Sigmoid colon (tissue), 7 donors: ENCODE data around the gene MTCL1. TPM values are rescaled to one million over a fixed set of nuclear protein-coding genes. Genes with fewer than 3 reads are reported as not detected.
A peak's percentile ranks its signal among the peaks of the same experiment; 100 is the strongest.

Source experiments
- DNase-seq: peaks from one replicate; pipeline ENCODE4 v3.0.0-alpha.2; 2019
- H3K27ac ChIP-seq, 4 donors: fragments of 200-600 bp; sonication (generic); one replicate each; pipeline ENCODE4 v1.5.1; 2016 to 2019; ENCODE audit warnings: mild to moderate bottlenecking in 1 of 4
- H3K27me3 ChIP-seq, 3 donors: fragments of 200-600 bp; sonication (generic); one replicate each; pipeline ENCODE4 v1.5.1; 2019; ENCODE audit warnings: mild to moderate bottlenecking in 1 of 3
- H3K36me3 ChIP-seq, 4 donors: fragments of 200-600 bp; sonication (generic); one replicate each; pipeline ENCODE4 v1.5.1; 2016 to 2019
- H3K4me1 ChIP-seq, 4 donors: fragments of 200-600 bp; sonication (generic); one replicate each; pipeline ENCODE4 v1.5.1; 2017 to 2019
- H3K4me3 ChIP-seq, 4 donors: fragments of 200-600 bp; sonication (generic); one replicate each; pipeline ENCODE4 v1.5.1; 2017 to 2019; ENCODE audit warnings: mild to moderate bottlenecking in 2 of 4, moderate library complexity in 1 of 4
- H3K9me3 ChIP-seq, 4 donors: fragments of 200-600 bp in 3 of 4; sonication (generic) in 3 of 4; one replicate each; pipeline versions ENCODE4 v1.5.1 to v1.6.1; 2013 to 2019
- CTCF ChIP-seq, 4 experiments: fragments of 450-650 bp in 3 of 4; fragments of 200-600 bp in 1 of 4; IDR thresholded peaks; one replicate each; pipeline ENCODE4 v1.5.1; 2016 to 2019; ENCODE audit warnings: antibody characterized with exemption in 4 of 4, mild to moderate bottlenecking in 3 of 4, moderate library complexity in 2 of 4
- EP300 ChIP-seq, 4 donors: sonication (generic); formaldehyde crosslinking; IDR thresholded peaks; one replicate each; pipeline ENCODE4 v1.6.1; 2017; ENCODE audit warnings: antibody characterized with exemption in 4 of 4
- POLR2A ChIP-seq, 2 donors: fragments of 450-650 bp; IDR thresholded peaks; one replicate each; pipeline ENCODE4 v1.6.1; 2016; ENCODE audit warnings: antibody characterized with exemption in 2 of 2, mild to moderate bottlenecking in 2 of 2, moderate library complexity in 2 of 2
- POLR2AphosphoS5 ChIP-seq, 4 donors: sonication (generic); formaldehyde crosslinking; IDR thresholded peaks; one replicate each; pipeline ENCODE4 v1.6.1; 2017; ENCODE audit warnings: antibody characterized with exemption in 4 of 4
- WGBS, 2 donors: extraction: QIAGEN DNeasy Blood & Tissue Kit; methylation state at CpG; one replicate each; pipeline ENCODE4 v1.1.7; 2013; 5-methylcytosine and 5-hydroxymethylcytosine counted together
- intact Hi-C: fragments of 100-400 bp; cut with DNase I; formaldehyde crosslinking; loops from one replicate; pipeline ENCODE4 v1.15.1; 2023
- polyA plus RNA-seq, 3 donors: library from polyadenylated mRNA; stranded (reverse); fragments of 200-250 nt; gene quantifications; one replicate each; pipeline ENCODE4 v1.2.3, GENCODE V29; 2013
- total RNA-seq, 4 donors: library from RNA; depleted of rRNA; stranded (reverse); fragments of >200 nt; gene quantifications; one replicate each; pipeline ENCODE4 v1.1.0, GENCODE V29; 2016
- donor health status: healthy with polysubstance abuse.
- donor health status: Bipolar disorder and iron deficiency.
- donor health status: healthy.

MTCL1 gene
- total and polyA plus RNA-seq, 7 donors, result 0.69 to 133 (median 58.5) TPM

- no peaks in the 10 kb centered on the region for H3K27me3 ChIP-seq
- no peak for DNase-seq
- peaks cover 0 to 26% (median 14%) of the 10 kb centered on the region in 4 donors for H3K4me1 ChIP-seq
- no peaks in the 10 kb centered on the region for H3K9me3 ChIP-seq
- intact Hi-C loops, result no loop called here
- no peaks in the 10 kb centered on the region for H3K36me3 ChIP-seq
- TF ChIP-seq POLR2A (IDR thresholded peaks at IDR 0.05) (no peak), EP300 (IDR thresholded peaks at IDR 0.05) (no peak), CTCF (IDR thresholded peaks at IDR 0.05) (no peak), POLR2AphosphoS5 (IDR thresholded peaks at IDR 0.05) (no peak)
- H3K27ac ChIP-seq, result peak overlapping the region in 2 of 4 donors; percentile 32 to 38
- no peak overlapping the region for H3K4me3 ChIP-seq
- 89% methylated on average over 5 of the region's 5 CpGs for WGBS, 2 donors
These were observed 137.2 kb downstream of the MTCL1 start for GRCh38 chr18:8842506-8842905.

- intact Hi-C loops, result no loop called here
- Histone ChIP-seq H3K27ac (no peak overlapping the region), H3K36me3 (no peaks in the 10 kb centered on the region), H3K9me3 (no peaks in the 10 kb centered on the region), H3K27me3 (no peaks in the 10 kb centered on the region), H3K4me3 (no peak overlapping the region), H3K4me1 (peaks cover 0 to 31% (median 19%) of the 10 kb centered on the region in 4 donors)
- no peak for DNase-seq
- TF ChIP-seq POLR2A (IDR thresholded peaks at IDR 0.05) (no peak), EP300 (IDR thresholded peaks at IDR 0.05) (no peak), CTCF (IDR thresholded peaks at IDR 0.05) (no peak), POLR2AphosphoS5 (IDR thresholded peaks at IDR 0.05) (no peak)
- WGBS, 2 donors, result 64 to 67% methylated on average over 1 of the region's 1 CpG
These were observed 137.6 kb downstream of the MTCL1 start for GRCh38 chr18:8843005-8843404.

- DNase-seq, result no peak
- intact Hi-C loops, result loop anchor here (5.0 kb wide), 2 partner anchors 113 to 138 kb away; no protein-coding TSS in a partner anchor
- WGBS, 2 donors, result 77 to 79% methylated on average over 16 of the region's 16 CpGs
These were observed 139.4 kb downstream of the MTCL1 start for GRCh38 chr18:8844721-8845148.

GRCh38 chr18:8845506-8845905, 140.2 kb downstream of the MTCL1 start:
- TF ChIP-seq POLR2AphosphoS5 (IDR thresholded peaks at IDR 0.05) (no peak), POLR2A (IDR thresholded peaks at IDR 0.05) (no peak), CTCF (IDR thresholded peaks at IDR 0.05) (no peak), EP300 (IDR thresholded peaks at IDR 0.05) (no peak)
- no peak overlapping the region for H3K4me3 ChIP-seq
- H3K4me1 ChIP-seq, result peaks cover 0 to 36% (median 20%) of the 10 kb centered on the region in 4 donors
- H3K36me3 ChIP-seq, result no peaks in the 10 kb centered on the region
- H3K27ac ChIP-seq, result no peak overlapping the region
- 93 to 94% methylated on average over 7 of the region's 7 CpGs for WGBS, 2 donors
- H3K9me3 ChIP-seq, result no peaks in the 10 kb centered on the region
- H3K27me3 ChIP-seq, result no peaks in the 10 kb centered on the region
- intact Hi-C loops, result loop anchor here (5.0 kb wide), 2 partner anchors 112 to 137 kb away; no protein-coding TSS in a partner anchor
- no peak for DNase-seq

More at GRCh38 chr18:8844721-8845148, 139.4 kb downstream of the MTCL1 start:
- Histone ChIP-seq H3K9me3 (no peaks in the 10 kb centered on the region), H3K27ac (no peak overlapping the region), H3K36me3 (no peaks in the 10 kb centered on the region), H3K4me3 (no peak overlapping the region), H3K4me1 (peaks cover 0 to 36% (median 20%) of the 10 kb centered on the region in 4 donors), H3K27me3 (no peaks in the 10 kb centered on the region)
- no peak for TF ChIP-seq CTCF (IDR thresholded peaks at IDR 0.05)
- no peak for TF ChIP-seq POLR2A (IDR thresholded peaks at IDR 0.05)
- no peak for TF ChIP-seq EP300 (IDR thresholded peaks at IDR 0.05)
- no peak for TF ChIP-seq POLR2AphosphoS5 (IDR thresholded peaks at IDR 0.05)
